SK-N-SH treated with all-trans-retinoic acid at 6 μM for 48 hours (cell line): ENCODE results near the gene BNIP2.

Experiments used
- ATAC-seq: fragments of 200-7000 bp; cut with Tn5 transposase; 3 replicates; pipeline ENCODE4 v1.9.1; 2020; ENCODE audit warnings: mild to moderate bottlenecking, moderate library complexity
- ARNTL ChIP-seq: fragments of 450-650 bp; formaldehyde crosslinking; IDR thresholded peaks from 2 replicates; pipeline ENCODE4 v1.5.0; 2020; ENCODE audit warnings: low read depth, mild to moderate bottlenecking, moderate library complexity, borderline replicate concordance
- BACH2 ChIP-seq: fragments of 250-450 bp; sonication (Bioruptor Pico); IDR thresholded peaks from 2 replicates; pipeline ENCODE4 v1.9.0; 2021; ENCODE audit warnings: mild to moderate bottlenecking, borderline replicate concordance
- CREB5 ChIP-seq: fragments of 250-450 bp; sonication (Bioruptor Pico); IDR thresholded peaks from 2 replicates; pipeline ENCODE4 v1.5.1; 2020; ENCODE audit warnings: low read depth, mild to moderate bottlenecking, moderate library complexity
- CSDC2 ChIP-seq: fragments of 250-450 bp; sonication (Bioruptor Pico); IDR thresholded peaks from 2 replicates; pipeline ENCODE4 v1.5.0; 2020; ENCODE audit warnings: mild to moderate bottlenecking, moderate library complexity
- CSRNP3 ChIP-seq: fragments of 250-450 bp; sonication (Bioruptor Pico); IDR thresholded peaks from 2 replicates; pipeline ENCODE4 v1.5.1; 2021; ENCODE audit warnings: mild to moderate bottlenecking, moderate library complexity
- ESRRG ChIP-seq: fragments of 250-450 bp; sonication (Bioruptor Pico); IDR thresholded peaks from 2 replicates; pipeline ENCODE4 v1.6.1; 2021; ENCODE audit warnings: mild to moderate bottlenecking
- GLIS3 ChIP-seq: fragments of 250-450 bp; sonication (Bioruptor Pico); IDR thresholded peaks from 2 replicates; pipeline ENCODE4 v1.5.0; 2020; ENCODE audit warnings: mild to moderate bottlenecking, moderate library complexity
- ISL1 ChIP-seq: fragments of 250-450 bp; sonication (Bioruptor Pico); IDR thresholded peaks from 2 replicates; pipeline ENCODE4 v2.1.2; 2022; ENCODE audit warnings: mild to moderate bottlenecking, moderate library complexity
- OSR1 ChIP-seq: fragments of 250-450 bp; sonication (Bioruptor Pico); IDR thresholded peaks from 2 replicates; pipeline ENCODE4 v1.8.0; 2022; ENCODE audit warnings: moderate library complexity, mild to moderate bottlenecking, inconsistent platforms
- PATZ1 ChIP-seq: fragments of 250-450 bp; sonication (Bioruptor Pico); IDR thresholded peaks from 2 replicates; pipeline ENCODE4 v1.8.0; 2020; ENCODE audit warnings: mild to moderate bottlenecking, moderate library complexity, borderline replicate concordance
- POU6F1 ChIP-seq: fragments of 250-450 bp; sonication (Bioruptor Pico); IDR thresholded peaks from 2 replicates; pipeline ENCODE4 v1.8.0; 2021; ENCODE audit warnings: low read depth, mild to moderate bottlenecking, moderate library complexity, borderline replicate concordance
- PPARA ChIP-seq: fragments of 250-450 bp; sonication (Bioruptor Pico); IDR thresholded peaks from 2 replicates; pipeline ENCODE4 v1.5.0; 2020; ENCODE audit warnings: mild to moderate bottlenecking, borderline replicate concordance
- TCF4 ChIP-seq: fragments of 250-450 bp; sonication (Bioruptor Pico); IDR thresholded peaks from 2 replicates; pipeline ENCODE4 v1.8.0; 2021; ENCODE audit warnings: mild to moderate bottlenecking, moderate library complexity, borderline replicate concordance
- TOX ChIP-seq: fragments of 250-450 bp; sonication (Bioruptor Pico); IDR thresholded peaks from 2 replicates; pipeline ENCODE4 v1.8.0; 2021; ENCODE audit warnings: mild to moderate bottlenecking, moderate library complexity, borderline replicate concordance
- ZFP3 ChIP-seq: fragments of 250-450 bp; sonication (Bioruptor Pico); IDR thresholded peaks from 2 replicates; pipeline ENCODE4 v1.5.0; 2020; ENCODE audit warnings: mild to moderate bottlenecking, moderate library complexity
- ZFP30 ChIP-seq: fragments of 450-650 bp; formaldehyde crosslinking; IDR thresholded peaks from 2 replicates; pipeline ENCODE4 v1.5.0; 2022; ENCODE audit warnings: mild to moderate bottlenecking, moderate library complexity
- ZNF565 ChIP-seq: fragments of 450-650 bp; formaldehyde crosslinking; conservative IDR thresholded peaks from 2 replicates; pipeline ENCODE4 v1.5.0; 2020; ENCODE audit warnings: low read depth, mild to moderate bottlenecking, moderate library complexity
- ZNF8 ChIP-seq: fragments of 450-650 bp; formaldehyde crosslinking; IDR thresholded peaks from 2 replicates; pipeline ENCODE4 v1.5.0; 2020; ENCODE audit warnings: mild to moderate bottlenecking, moderate library complexity

Gene BNIP2

GRCh38 chr15:59696332-59696731, 7.2 kb upstream of the BNIP2 start (continued):
- TF ChIP-seq ISL1 (CRISPR knock-in tag), result no peak
- no peak for TF ChIP-seq ZNF565 (CRISPR knock-in tag)
- TF ChIP-seq, all 23 proteins: peak for 0

- ATAC-seq, result no peak
- no peak for TF ChIP-seq ZFP3 (CRISPR knock-in tag)
- no peak for TF ChIP-seq ARNTL
- TF ChIP-seq ZFP30, result no peak
- no peak for TF ChIP-seq TCF4
- TF ChIP-seq TOX (CRISPR knock-in tag), result no peak
- TF ChIP-seq PATZ1 (CRISPR knock-in tag), result no peak
Observed at GRCh38 chr15:59694779-59695178, 5.7 kb upstream of the BNIP2 start.

- ATAC-seq, result no peak
- TF ChIP-seq TCF4 (no peak), ZFP30 (no peak)
Observed at GRCh38 chr15:59691194-59691805, 2.2 kb upstream of the BNIP2 start.

- TF ChIP-seq ZNF565 (CRISPR knock-in tag) (no peak), POU6F1 (CRISPR knock-in tag) (no peak), ESRRG (CRISPR knock-in tag) (no peak), PATZ1 (CRISPR knock-in tag) (no peak), CSRNP3 (CRISPR knock-in tag) (no peak), PPARA (CRISPR knock-in tag) (no peak), ARNTL (no peak), ISL1 (CRISPR knock-in tag) (no peak), TCF4 (no peak), GLIS3 (CRISPR knock-in tag) (no peak), CSDC2 (CRISPR knock-in tag) (no peak), ZNF8 (no peak), BACH2 (CRISPR knock-in tag) (no peak)
- peak; percentile 35 for ATAC-seq
Observed at GRCh38 chr15:59689626-59690236, 611 bp upstream of the BNIP2 start.

- TF ChIP-seq CREB5 (CRISPR knock-in tag) (no peak), PATZ1 (CRISPR knock-in tag) (0 out of 2 replicates have a peak, but pooled peaks have one; percentile 9), ESRRG (CRISPR knock-in tag) (no peak), OSR1 (CRISPR knock-in tag) (no peak)
- peak; percentile 46 for ATAC-seq
Observed at GRCh38 chr15:59688423-59688781, 718 bp downstream of the BNIP2 start.
